ENCODE measurements around the gene LIN9. TPM values are rescaled to one million over a fixed set of nuclear protein-coding genes. Genes with fewer than 3 reads are reported as not detected.

The LIN9 gene
- total RNA-seq, 2 donors from 2014 or later: 3.5 to 7.1 TPM

DNA sequence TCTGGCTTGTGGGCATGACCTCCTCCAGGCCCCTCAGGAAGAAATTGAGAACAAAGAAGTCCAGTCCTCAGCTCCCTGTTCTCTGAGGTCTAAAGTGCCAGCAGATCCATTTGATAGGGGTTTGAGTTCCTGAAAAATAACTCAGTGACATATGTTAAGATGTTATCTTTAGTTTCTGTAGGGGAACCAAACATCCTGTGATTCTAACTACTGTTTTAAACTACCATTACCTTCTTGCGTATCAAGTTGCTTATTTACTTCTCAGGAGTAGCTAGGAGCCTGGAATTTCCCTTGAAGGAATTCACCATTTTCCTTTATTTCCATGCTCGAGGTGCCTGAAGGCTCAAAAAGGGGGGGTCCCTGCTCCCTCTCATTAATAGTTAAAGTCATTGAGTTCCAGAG lies 18.8 kb upstream of the LIN9 start:
- Histone ChIP-seq H3K27me3 (no peaks in the 10 kb centered on the region), H3K27ac (no peak overlapping the region), H3K4me3 (no peak overlapping the region), H3K4me1 (no peaks in the 10 kb centered on the region), H3K9me3 (no peaks in the 10 kb centered on the region), H3K36me3 (no peaks in the 10 kb centered on the region), H3K9ac (ENCODE audit: low read depth in 2 of 2, low read length in 2 of 2) (no peak overlapping the region)
- intact Hi-C loops (cut with DNase I): no loop called here
- no peak for DNase-seq
- no peak for TF ChIP-seq CTCF (IDR thresholded peaks at IDR 0.05)

- Histone ChIP-seq H3K36me3 (no peaks in the 10 kb centered on the region), H3K4me3 (no peak overlapping the region), H3K9me3 (no peaks in the 10 kb centered on the region), H3K27ac (no peak overlapping the region), H3K4me1 (no peaks in the 10 kb centered on the region), H3K27me3 (no peaks in the 10 kb centered on the region), H3K9ac (ENCODE audit: low read depth in 2 of 2, low read length in 2 of 2) (no peak overlapping the region)
- DNase-seq: no peak
- intact Hi-C loops (cut with DNase I): no loop called here
- TF ChIP-seq CTCF (IDR thresholded peaks at IDR 0.05): no peak
Observed at GRCh38 chr1:226325178-226325577, 16.2 kb upstream of the LIN9 start.

DNA sequence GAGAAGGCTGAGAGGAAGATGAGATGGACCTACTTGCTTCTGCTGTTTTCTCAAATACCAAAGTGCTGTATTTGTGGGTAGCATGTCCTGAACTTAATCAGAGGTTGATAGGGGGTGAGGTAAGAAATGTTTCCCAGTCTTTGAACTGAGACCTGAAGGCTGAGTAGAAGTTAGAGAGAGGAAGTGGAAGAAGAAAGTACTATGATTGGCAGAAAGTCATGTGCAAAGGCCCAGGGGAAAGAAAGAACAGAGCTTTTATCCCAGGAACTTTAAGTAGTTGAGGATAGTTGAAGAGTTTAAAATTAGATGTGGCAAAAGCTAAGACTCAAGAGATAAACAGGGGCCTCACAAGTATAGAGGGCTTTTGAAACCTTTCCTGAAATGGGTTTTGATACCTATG lies 15.5 kb upstream of the LIN9 start:
- Histone ChIP-seq H3K4me1 (no peaks in the 10 kb centered on the region), H3K27me3 (no peaks in the 10 kb centered on the region), H3K27ac (no peak overlapping the region), H3K9ac (ENCODE audit: low read depth in 2 of 2, low read length in 2 of 2) (no peak overlapping the region), H3K4me3 (no peak overlapping the region), H3K36me3 (no peaks in the 10 kb centered on the region), H3K9me3 (no peaks in the 10 kb centered on the region)
- DNase-seq: no peak
- no peak for TF ChIP-seq CTCF (IDR thresholded peaks at IDR 0.05)
- intact Hi-C loops (cut with DNase I): no loop called here

DNA sequence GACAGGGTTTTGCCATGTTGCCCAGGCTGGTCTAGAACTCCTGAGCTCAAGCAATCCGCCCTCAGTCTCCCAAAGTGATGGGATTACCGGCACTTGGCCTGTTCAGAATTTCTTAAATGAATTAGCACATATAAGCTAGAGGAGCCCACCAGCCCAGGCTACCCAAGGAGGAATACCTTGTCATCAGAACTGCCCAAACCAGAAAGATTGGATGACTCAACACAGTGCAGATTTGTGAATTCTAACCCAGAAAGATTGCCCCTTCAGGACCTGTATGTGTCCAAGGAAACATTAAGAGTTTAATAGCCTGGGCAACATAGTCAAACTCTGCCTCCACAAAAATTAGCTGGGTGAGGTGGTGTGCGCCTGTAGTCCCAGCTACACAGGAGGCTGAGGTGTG lies 14.0 kb upstream of the LIN9 start:
- Histone ChIP-seq H3K27ac (no peak overlapping the region), H3K36me3 (no peaks in the 10 kb centered on the region), H3K9ac (ENCODE audit: low read depth in 2 of 2, low read length in 2 of 2) (no peak overlapping the region), H3K27me3 (no peaks in the 10 kb centered on the region), H3K4me3 (no peak overlapping the region), H3K4me1 (no peaks in the 10 kb centered on the region), H3K9me3 (no peaks in the 10 kb centered on the region)
- DNase-seq: no peak
- TF ChIP-seq CTCF (IDR thresholded peaks at IDR 0.05): no peak
- intact Hi-C loops (cut with DNase I): no loop called here

DNA sequence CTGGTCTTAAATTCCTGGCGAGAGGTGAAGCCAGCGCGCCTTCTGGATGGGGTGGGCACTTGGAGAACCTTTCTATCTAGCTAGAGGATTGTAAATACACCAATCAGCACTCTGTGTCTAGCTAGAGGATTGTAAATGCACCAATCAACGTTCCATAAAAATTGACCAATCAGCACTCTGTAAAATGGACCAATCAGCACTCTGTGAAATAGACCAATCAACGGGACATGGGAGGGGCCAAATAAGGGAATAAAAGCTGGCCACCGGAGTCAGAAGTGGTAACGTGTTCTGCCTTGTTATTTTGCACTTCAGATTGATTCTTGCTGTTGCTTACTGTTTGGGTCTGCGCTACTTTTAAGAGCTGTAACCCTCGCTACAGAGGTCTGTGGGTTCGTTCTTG lies 12.0 kb upstream of the LIN9 start:
- Histone ChIP-seq H3K9ac (ENCODE audit: low read depth in 2 of 2, low read length in 2 of 2) (no peak overlapping the region), H3K36me3 (no peaks in the 10 kb centered on the region), H3K27me3 (no peaks in the 10 kb centered on the region), H3K27ac (no peak overlapping the region), H3K4me1 (no peaks in the 10 kb centered on the region), H3K4me3 (no peak overlapping the region), H3K9me3 (no peaks in the 10 kb centered on the region)
- intact Hi-C loops (cut with DNase I): no loop called here
- DNase-seq: no peak
- TF ChIP-seq CTCF (IDR thresholded peaks at IDR 0.05): no peak

GRCh38 chr1:226318471-226318870 lies 9.5 kb upstream of the LIN9 start:
- Histone ChIP-seq H3K36me3 (no peaks in the 10 kb centered on the region), H3K4me3 (no peak overlapping the region), H3K9me3 (no peaks in the 10 kb centered on the region), H3K9ac (ENCODE audit: low read depth in 2 of 2, low read length in 2 of 2) (no peak overlapping the region), H3K27ac (no peak overlapping the region), H3K4me1 (no peaks in the 10 kb centered on the region), H3K27me3 (no peaks in the 10 kb centered on the region)
- no peak for DNase-seq
- TF ChIP-seq CTCF (IDR thresholded peaks at IDR 0.05): no peak
- intact Hi-C loops (cut with DNase I): no loop called here
